Esophagus muscularis mucosa (tissue), 4 donors: ENCODE data around the gene ANAPC10. TPM values are rescaled to one million over a fixed set of nuclear protein-coding genes. Genes with fewer than 3 reads are reported as not detected.

Experiments
- DNase-seq: peaks from one replicate; pipeline ENCODE4 v3.0.0-alpha.2; 2017; ENCODE audit errors: extremely low spot score
- H3K27ac ChIP-seq, 4 donors: fragments of 200-600 bp; sonication (generic); replicated peaks in 1 of 4; 1 replicate in 3 of 4; 2 replicates in 1 of 4; pipeline ENCODE4 v1.5.1; 2016 to 2019; ENCODE audit warnings: mild to moderate bottlenecking in 1 of 4
- H3K27me3 ChIP-seq, 4 donors: fragments of 200-600 bp; sonication (generic); one replicate each; pipeline versions ENCODE4 v1.5.1 to v1.6.0; 2016 to 2019
- H3K36me3 ChIP-seq, 4 donors: fragments of 200-600 bp; sonication (generic); one replicate each; pipeline ENCODE4 v1.5.1; 2016 to 2019
- H3K4me1 ChIP-seq, 4 donors: fragments of 200-600 bp; sonication (generic); one replicate each; pipeline ENCODE4 v1.5.1; 2016 to 2019
- H3K4me3 ChIP-seq, 4 donors: fragments of 200-600 bp; sonication (generic); 1 replicate in 2 of 4; 2 replicates in 2 of 4; pipeline ENCODE4 v1.5.1; 2016 to 2019; ENCODE audit warnings: mild to moderate bottlenecking in 4 of 4, moderate library complexity in 1 of 4
- H3K9me3 ChIP-seq, 4 donors: fragments of 200-600 bp; sonication (generic); 1 replicate in 3 of 4; 2 replicates in 1 of 4; pipeline ENCODE4 v1.5.1; 2016 to 2019
- CTCF ChIP-seq, 3 experiments: fragments of 200-600 bp in 2 of 3; fragments of 450-650 bp in 1 of 3; sonication (generic) in 2 of 3; IDR thresholded peaks; one replicate each; pipeline ENCODE4 v1.5.1; 2017 to 2019; ENCODE audit warnings: antibody characterized with exemption in 3 of 3, mild to moderate bottlenecking in 2 of 3, moderate library complexity in 1 of 3
- EP300 ChIP-seq: sonication (generic); formaldehyde crosslinking; IDR thresholded peaks from one replicate; pipeline ENCODE4 v1.6.1; 2017; ENCODE audit warnings: antibody characterized with exemption
- POLR2A ChIP-seq: fragments of 450-650 bp; IDR thresholded peaks from one replicate; pipeline ENCODE4 v1.6.1; 2017; ENCODE audit warnings: antibody characterized with exemption, moderate library complexity, mild to moderate bottlenecking, low read depth
- POLR2AphosphoS5 ChIP-seq, 2 donors: sonication (generic); formaldehyde crosslinking; IDR thresholded peaks; one replicate each; pipeline ENCODE4 v1.6.1; 2017; ENCODE audit warnings: antibody characterized with exemption in 2 of 2
- WGBS: methylation state at CpG from one replicate; pipeline ENCODE4 v1.1.5; 2018; 5-methylcytosine and 5-hydroxymethylcytosine counted together
- intact Hi-C: fragments of 100-400 bp; cut with DNase I; formaldehyde crosslinking; loops from one replicate; pipeline ENCODE4 v1.15.1; 2023
- total RNA-seq, 4 donors: library from RNA; depleted of rRNA; stranded (reverse); fragments of >200 nt; gene quantifications; one replicate each; pipeline versions ENCODE4 v1.1.0 to v1.2.1, GENCODE V29; 2016

ANAPC10 gene
- total RNA-seq, 4 donors from 2014 or later, result 17.8 to 32.0 (median 21.3) TPM

GRCh38 chr4:145081756-145082155 is 16.2 kb downstream of the ANAPC10 start:
- intact Hi-C loops, result no loop called here
- Histone ChIP-seq H3K36me3 (peaks cover 0 to 32% (median 13%) of the 10 kb centered on the region in 4 donors), H3K4me1 (no peaks in the 10 kb centered on the region), H3K9me3 (no peaks in the 10 kb centered on the region), H3K4me3 (no peak overlapping the region), H3K27me3 (no peaks in the 10 kb centered on the region), H3K27ac (no peak overlapping the region)
- DNase-seq, result no peak
- 96% methylated on average over 1 of the region's 1 CpG for WGBS
- no peak for TF ChIP-seq POLR2A
- no peak for TF ChIP-seq EP300
- TF ChIP-seq CTCF (IDR thresholded peaks at IDR 0.05), result no peak
- no peak for TF ChIP-seq POLR2AphosphoS5 (IDR thresholded peaks at IDR 0.05)

- TF ChIP-seq EP300 (no peak), POLR2AphosphoS5 (IDR thresholded peaks at IDR 0.05) (no peak), CTCF (IDR thresholded peaks at IDR 0.05) (no peak), POLR2A (no peak)
- Histone ChIP-seq H3K9me3 (no peaks in the 10 kb centered on the region), H3K36me3 (peaks cover 0 to 30% (median 11%) of the 10 kb centered on the region in 4 donors), H3K4me3 (no peak overlapping the region), H3K27me3 (no peaks in the 10 kb centered on the region), H3K27ac (no peak overlapping the region), H3K4me1 (no peaks in the 10 kb centered on the region)
- DNase-seq, result no peak
- WGBS, result 89% methylated on average over 2 of the region's 2 CpGs
- intact Hi-C loops, result no loop called here
Measured at GRCh38 chr4:145076469-145076855, 21.5 kb downstream of the ANAPC10 start.

GRCh38 chr4:145075742-145076468 is 22.1 kb downstream of the ANAPC10 start:
- no peaks in the 10 kb centered on the region for H3K9me3 ChIP-seq
- WGBS, result 89% methylated on average over 1 of the region's 1 CpG
- peaks cover 0 to 33% (median 11%) of the 10 kb centered on the region in 4 donors for H3K36me3 ChIP-seq
- no peaks in the 10 kb centered on the region for H3K4me1 ChIP-seq
- no peaks in the 10 kb centered on the region for H3K27me3 ChIP-seq
- TF ChIP-seq POLR2A, result no peak
- TF ChIP-seq EP300, result no peak
- no peak for TF ChIP-seq POLR2AphosphoS5 (IDR thresholded peaks at IDR 0.05)
- no peak for TF ChIP-seq CTCF (IDR thresholded peaks at IDR 0.05)
- intact Hi-C loops, result no loop called here
- no peak for DNase-seq
- H3K27ac ChIP-seq, result no peak overlapping the region
- H3K4me3 ChIP-seq, result no peak overlapping the region

GRCh38 chr4:145071560-145071959 is 26.4 kb downstream of the ANAPC10 start:
- Histone ChIP-seq H3K27me3 (no peaks in the 10 kb centered on the region), H3K36me3 (peaks cover 0 to 15% (median 3%) of the 10 kb centered on the region in 4 donors), H3K4me3 (no peak overlapping the region), H3K4me1 (no peaks in the 10 kb centered on the region), H3K27ac (no peak overlapping the region), H3K9me3 (no peaks in the 10 kb centered on the region)
- WGBS, result 95% methylated on average over 2 of the region's 2 CpGs
- intact Hi-C loops, result no loop called here
- no peak for DNase-seq
- TF ChIP-seq POLR2AphosphoS5 (IDR thresholded peaks at IDR 0.05), result no peak
- no peak for TF ChIP-seq CTCF (IDR thresholded peaks at IDR 0.05)
- no peak for TF ChIP-seq POLR2A
- no peak for TF ChIP-seq EP300
